NCI-H1048 (cell line): ENCODE results near the gene SESN2.
"Not testable (repeated sequence)": the region's sequence is repeated elsewhere in the genome, so short reads cannot be mapped to it uniquely, and the experiment has no call there.

Experiments
- DNase-seq: peaks from one replicate; lab custom pipeline; 2025; lab: John Stamatoyannopoulos, UW

The SESN2 gene

DNA sequence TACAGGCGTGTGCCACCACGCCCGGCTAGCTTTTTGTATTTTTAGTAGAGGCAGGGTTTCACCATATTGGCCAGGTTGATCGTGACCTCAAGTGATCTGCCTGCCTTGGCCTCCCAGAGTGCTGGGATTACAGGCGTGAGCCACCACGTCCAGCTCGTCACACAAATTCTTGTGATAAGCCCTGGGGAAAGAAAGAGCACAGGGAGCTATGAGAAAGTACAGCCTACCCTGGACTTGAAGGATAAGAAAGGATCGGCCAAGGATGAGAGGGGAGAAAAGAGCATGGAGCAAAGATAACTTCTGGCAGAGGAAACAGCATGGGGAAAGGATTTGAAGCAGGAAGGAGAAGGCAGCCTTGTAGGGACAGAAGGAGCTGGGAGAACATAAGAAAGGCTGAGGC is 29.2 kb downstream of the SESN2 start:
- no peak for DNase-seq

- DNase-seq: no peak
Measured at GRCh38 chr1:28290851-28291250, 31.5 kb downstream of the SESN2 start.

DNA sequence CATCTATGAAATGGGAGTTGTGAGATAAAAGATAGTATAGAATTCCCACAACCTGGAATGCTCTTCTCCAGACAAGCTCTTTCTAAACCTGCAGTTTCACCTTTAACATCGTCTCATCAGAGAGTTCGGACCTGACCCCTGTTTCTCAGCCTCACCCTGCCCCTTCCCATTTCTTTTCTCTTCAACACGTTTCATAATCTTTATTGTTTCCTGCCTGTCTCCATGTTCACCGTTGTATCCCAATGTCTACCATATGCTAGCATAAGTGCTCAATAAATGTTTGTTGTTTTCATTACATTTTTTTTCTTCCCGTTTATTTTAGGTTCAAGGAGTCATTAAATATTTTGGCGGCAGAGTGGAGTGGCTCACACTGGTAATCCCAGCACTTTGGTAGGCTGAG is 32.4 kb downstream of the SESN2 start:
- DNase-seq: no peak

DNA sequence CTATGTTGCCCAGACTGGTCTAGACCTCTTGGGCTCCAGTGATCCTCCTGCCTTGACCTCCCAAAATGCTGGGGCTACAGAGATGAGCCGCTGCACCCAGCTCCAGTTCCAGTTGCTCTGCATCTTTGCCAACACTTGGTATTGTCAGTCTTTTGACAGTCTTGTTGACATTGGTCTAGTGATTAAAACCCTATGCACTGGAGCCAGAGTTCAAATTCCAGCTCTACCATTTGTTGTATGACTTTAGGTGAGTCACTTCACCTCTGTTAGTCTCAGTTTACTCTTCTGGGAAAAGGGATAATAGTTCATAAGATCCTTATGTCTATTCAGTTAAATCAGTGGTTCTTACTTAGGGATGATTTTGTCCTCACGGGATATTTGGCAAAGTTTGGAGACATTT is 36.6 kb downstream of the SESN2 start:
- DNase-seq: no peak

DNA sequence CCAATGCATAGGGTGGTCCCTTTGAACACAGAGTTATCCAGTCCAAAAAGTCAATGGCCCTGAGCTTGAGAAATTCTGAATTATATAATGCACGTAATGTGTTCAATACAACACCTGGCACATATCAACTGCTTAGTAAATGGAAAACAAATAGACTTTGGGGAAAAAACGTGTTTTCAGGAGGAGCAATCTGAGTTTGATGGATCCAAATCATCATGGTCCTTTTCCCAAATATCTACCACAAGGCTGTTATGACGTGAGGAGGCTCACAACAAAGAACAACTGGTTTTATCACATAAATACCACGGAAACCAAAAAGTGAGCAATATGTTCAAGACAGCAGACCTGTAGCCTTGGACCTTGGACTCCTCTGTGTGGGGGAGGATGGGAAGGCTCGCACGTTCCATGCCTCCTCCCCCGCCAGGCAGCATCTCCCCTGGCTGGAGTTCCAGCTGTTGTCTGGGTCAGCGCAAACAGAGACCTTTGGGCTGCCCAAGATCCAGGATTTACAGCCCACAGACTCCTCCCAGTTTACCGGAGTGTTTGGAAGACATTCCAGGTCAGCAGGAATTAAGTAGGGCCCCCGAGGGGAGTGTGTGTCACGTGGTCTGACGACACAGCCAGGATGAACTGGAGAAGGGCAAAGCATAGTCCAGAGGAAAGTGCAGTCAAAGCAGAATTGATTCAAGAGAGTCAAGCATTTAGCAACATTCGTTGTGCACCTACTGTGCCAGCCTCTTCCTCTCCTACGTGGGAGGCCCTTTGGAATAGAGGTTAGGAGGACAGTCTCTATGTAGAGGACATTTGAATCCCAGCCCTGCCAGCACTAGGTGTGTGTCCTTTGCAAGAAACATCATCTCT is 37.3 kb downstream of the SESN2 start:
- no peak for DNase-seq

DNA sequence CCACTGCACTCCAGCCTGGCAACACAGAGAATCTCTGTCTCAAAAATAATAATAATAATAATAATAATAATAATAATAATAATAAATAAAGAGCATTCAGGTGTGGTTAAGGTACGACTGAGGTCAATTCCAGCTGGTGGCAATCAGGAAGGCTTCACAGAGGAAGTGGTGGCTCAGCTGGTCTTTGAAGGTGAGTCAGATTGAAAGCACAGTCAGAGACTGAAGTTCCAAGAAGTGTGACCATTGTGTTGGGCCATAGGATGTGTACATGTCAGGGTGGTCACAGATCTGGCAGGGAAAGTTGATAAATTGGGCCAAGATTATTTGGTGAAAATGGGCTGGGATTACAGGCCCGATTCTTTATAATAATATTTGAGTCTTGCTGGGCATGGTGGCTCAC is 38.5 kb downstream of the SESN2 start:
- no peak for DNase-seq

DNA sequence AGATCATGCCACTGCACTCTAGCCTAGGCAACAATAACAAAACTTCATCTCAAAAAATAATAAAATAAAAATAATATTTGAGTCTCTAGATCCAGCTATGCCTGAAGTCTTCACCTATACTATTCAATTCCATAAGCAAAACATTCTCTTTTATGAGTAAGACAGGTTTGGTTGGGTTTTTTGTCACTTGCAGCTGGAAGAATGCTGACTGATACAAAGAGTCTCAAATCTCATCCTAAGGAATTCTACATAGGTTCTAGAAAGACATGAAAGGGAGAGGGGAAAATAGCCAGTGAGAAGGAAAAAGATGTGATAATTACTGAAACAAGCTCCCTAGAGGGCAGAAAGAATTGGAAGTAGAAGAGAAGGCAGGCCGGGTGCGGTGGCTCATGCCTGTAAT is 39.1 kb downstream of the SESN2 start:
- no peak for DNase-seq

DNA sequence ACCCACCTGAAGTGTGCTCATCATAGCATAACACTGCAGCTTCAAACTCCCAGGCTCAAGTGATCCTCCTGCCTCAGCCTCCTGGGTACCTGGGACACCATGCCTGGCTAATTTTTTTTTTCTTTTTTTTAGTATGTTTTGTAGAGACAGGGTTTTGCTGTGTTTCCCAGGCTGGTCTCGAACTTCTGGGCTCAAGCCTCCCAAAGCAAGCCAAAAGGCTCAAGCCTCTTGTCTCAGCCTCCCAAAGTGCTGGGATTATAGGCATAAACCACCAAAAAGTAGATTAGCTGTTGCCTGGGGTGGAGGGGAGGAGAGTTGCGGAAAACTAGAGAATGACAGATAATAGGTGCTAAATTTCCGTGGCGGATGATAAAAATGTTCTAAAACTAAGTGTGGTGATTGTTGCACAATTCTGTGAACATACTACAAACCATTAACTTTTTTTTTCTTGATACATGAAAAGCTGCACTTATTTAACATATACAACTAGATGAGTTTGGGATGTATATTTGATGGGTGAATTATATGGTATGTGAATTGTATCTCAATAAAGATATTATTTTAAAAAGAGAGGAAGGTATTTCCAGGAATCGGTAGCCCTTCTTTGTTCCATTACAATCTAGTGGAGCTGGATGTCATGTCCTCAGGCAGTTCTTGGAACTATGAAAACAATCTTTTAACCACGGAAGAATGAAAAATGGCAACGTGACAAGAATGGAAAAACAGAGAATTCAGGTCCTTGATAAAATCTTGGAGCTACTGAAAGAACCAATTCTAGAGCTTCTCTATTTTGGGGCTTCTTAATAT is 42.3 kb downstream of the SESN2 start:
- no peak for DNase-seq

GRCh38 chr1:28302247-28302646 is 42.9 kb downstream of the SESN2 start:
- no peak for DNase-seq

GRCh38 chr1:28306301-28306949 is 47.1 kb downstream of the SESN2 start:
- no peak for DNase-seq

- DNase-seq: no peak
Measured at GRCh38 chr1:28308750-28309149, 49.4 kb downstream of the SESN2 start.

GRCh38 chr1:28309702-28310101 is 50.4 kb downstream of the SESN2 start:
- DNase-seq: no peak

DNA sequence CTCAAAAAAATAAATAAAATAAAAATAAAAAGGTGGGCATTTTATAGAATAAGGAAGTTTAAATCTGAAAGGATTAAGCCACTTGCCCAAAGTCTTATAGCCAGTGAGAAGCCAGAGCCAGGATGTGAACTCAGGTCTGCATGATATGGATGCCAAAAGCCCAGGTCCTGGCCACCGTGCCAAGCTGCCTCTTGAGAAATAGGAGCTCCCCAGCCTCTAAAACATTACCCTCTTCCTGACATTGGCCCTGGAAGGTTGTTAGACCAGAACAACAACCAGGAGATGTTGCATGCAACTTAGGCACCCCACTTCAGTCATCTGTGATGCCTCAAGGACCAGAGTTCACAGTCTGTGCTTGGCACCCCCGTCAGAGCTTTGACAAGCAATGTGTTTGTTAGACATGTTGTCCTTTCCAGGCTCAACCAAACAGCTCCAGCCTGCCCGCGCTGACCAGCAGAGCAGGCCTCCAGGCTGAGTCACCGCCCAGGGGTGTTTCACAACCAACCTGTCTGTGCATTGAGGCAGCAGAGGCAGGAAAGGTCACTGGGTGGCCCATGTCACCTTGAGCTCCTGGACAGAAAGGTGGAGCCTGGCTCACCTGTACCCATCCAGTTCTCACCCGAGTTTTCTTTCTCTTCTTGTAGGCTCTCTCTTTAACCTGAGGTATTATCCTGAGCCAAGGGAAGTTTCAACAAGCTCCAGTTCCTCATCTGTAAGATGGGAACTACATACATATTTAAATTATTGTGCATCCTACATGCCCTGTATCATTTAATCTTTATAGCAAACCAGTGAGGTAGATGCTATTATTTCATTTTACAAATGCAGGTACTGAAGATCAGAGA is 54.6 kb downstream of the SESN2 start:
- no peak for DNase-seq

- DNase-seq: no peak
Measured at GRCh38 chr1:28314547-28314941, 55.2 kb downstream of the SESN2 start.

- no peak for DNase-seq
Measured at GRCh38 chr1:28317014-28317413, 57.7 kb downstream of the SESN2 start.

GRCh38 chr1:28322194-28322593 is 62.9 kb downstream of the SESN2 start:
- no peak for DNase-seq

- DNase-seq: no peak
Measured at GRCh38 chr1:28323720-28324119, 64.4 kb downstream of the SESN2 start.

GRCh38 chr1:28326515-28326914 is 67.2 kb downstream of the SESN2 start:
- DNase-seq: no peak

GRCh38 chr1:28326984-28327383 is 67.7 kb downstream of the SESN2 start:
- DNase-seq: no peak

DNA sequence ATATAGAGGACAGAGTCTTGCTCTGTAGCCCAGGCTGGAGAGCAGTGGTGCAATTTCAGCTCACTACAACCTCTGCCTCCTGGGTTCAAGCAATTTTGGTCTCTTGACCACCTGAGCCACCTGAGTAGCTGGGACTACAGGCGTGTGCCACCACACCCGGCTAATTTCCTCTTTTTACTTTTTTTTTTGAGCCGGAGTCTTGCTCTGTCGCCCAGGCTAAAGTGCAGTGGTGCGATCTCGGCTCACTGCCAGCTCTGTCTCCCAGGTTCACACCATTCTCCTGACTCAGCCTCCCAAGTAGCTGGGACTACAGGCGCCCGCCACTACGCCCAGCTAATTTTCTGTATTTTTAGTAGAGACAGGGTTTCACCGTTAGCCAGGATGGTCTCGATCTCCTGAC is 68.1 kb downstream of the SESN2 start:
- not testable (repeated sequence) for DNase-seq

DNA sequence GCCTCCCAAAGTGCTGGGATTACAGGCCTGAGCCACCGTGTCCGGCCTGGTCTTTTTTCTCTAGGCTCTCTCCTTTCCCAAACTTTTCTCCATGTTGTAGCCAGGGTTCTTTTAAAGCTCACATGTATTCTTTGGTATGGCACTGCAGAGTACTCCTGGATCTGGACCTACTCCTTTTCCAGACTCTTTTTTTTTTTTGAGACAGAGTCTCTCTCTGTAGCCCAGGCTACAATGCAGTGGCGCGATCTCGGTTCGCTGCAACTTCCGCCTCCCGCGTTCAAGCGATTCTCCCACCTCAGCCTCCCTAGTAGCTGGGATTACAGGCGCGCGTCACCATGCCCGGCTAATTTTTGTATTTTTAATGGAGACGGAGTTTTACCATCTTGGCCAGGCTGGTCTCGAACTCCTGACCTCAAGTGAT is 68.9 kb downstream of the SESN2 start:
- DNase-seq: no peak
